Loucy (cell line): ENCODE data around the gene EML1.

ENCODE experiments used
- H2AFZ ChIP-seq: fragments of 200-600 bp; sonication (generic); 2 replicates; pipeline ENCODE4 v1.6.0; 2016; ENCODE audit warnings: antibody characterized with exemption, mild to moderate bottlenecking, low read length, moderate library complexity
- H3F3A ChIP-seq: fragments of 200-600 bp; 2 replicates; pipeline ENCODE4 v1.6.0; 2016; ENCODE audit warnings: antibody characterized with exemption, low read depth, mild to moderate bottlenecking
- H3K27me3 ChIP-seq: fragments of 200-600 bp; sonication (generic); 2 replicates; pipeline ENCODE4 v1.6.1; 2014; ENCODE audit warnings: low read length, mild to moderate bottlenecking; ENCODE audit not compliant: insufficient read depth, poor library complexity, severe bottlenecking
- H3K36me3 ChIP-seq: fragments of 200-600 bp; sonication (generic); 2 replicates; pipeline ENCODE4 v1.6.1; 2016; ENCODE audit warnings: low read length; ENCODE audit not compliant: insufficient read depth
- H3K4me1 ChIP-seq: fragments of 200-600 bp; sonication (generic); 2 replicates; pipeline ENCODE4 v1.5.1; 2014; ENCODE audit warnings: low read length, mild to moderate bottlenecking; ENCODE audit not compliant: insufficient read depth, poor library complexity, severe bottlenecking
- H3K4me2 ChIP-seq: fragments of 200-600 bp; sonication (generic); 2 replicates; pipeline ENCODE4 v1.6.0; 2014; ENCODE audit warnings: antibody characterized with exemption, low read length, low read depth, mild to moderate bottlenecking; ENCODE audit not compliant: poor library complexity, severe bottlenecking
- H3K4me3 ChIP-seq: fragments of 200-600 bp; sonication (generic); 2 replicates; pipeline ENCODE4 v1.5.1; 2014; ENCODE audit warnings: low read length, mild to moderate bottlenecking, mixed read lengths; ENCODE audit not compliant: poor library complexity, severe bottlenecking
- H3K79me2 ChIP-seq: fragments of 200-600 bp; sonication (generic); 2 replicates; pipeline ENCODE4 v1.6.1; 2014; ENCODE audit warnings: low read length; ENCODE audit not compliant: insufficient read depth
- H3K9ac ChIP-seq: fragments of 200-600 bp; sonication (generic); 2 replicates; pipeline ENCODE4 v1.6.0; 2014; ENCODE audit warnings: mild to moderate bottlenecking, low read depth, low read length, moderate library complexity; ENCODE audit not compliant: poor library complexity, severe bottlenecking
- H3K9me2 ChIP-seq: fragments of 200-600 bp; sonication (generic); replicated peaks from 2 replicates; pipeline ENCODE4 v1.6.1; 2016; ENCODE audit warnings: low read depth, low read length, mixed read lengths
- H3K9me3 ChIP-seq: fragments of 200-600 bp; sonication (generic); 2 replicates; pipeline ENCODE4 v1.6.1; 2014; ENCODE audit warnings: mild to moderate bottlenecking, antibody characterized with exemption, low read length, low read depth; ENCODE audit not compliant: insufficient read depth
- H4K20me1 ChIP-seq: fragments of 200-600 bp; sonication (generic); 2 replicates; pipeline ENCODE4 v1.6.0; 2014; ENCODE audit warnings: antibody characterized with exemption, low read length, mild to moderate bottlenecking; ENCODE audit not compliant: insufficient read depth, poor library complexity, severe bottlenecking
- EZH2phosphoT487 ChIP-seq: fragments of 200-600 bp; IDR thresholded peaks from 2 replicates; pipeline ENCODE4 v1.6.1; 2018; ENCODE audit warnings: antibody characterized with exemption, mild to moderate bottlenecking, moderate library complexity, borderline replicate concordance
- TF ChIP-seq, protein P1 (sequence below): fragments of 200-600 bp; sonication (generic); conservative IDR thresholded peaks from 2 replicates; pipeline ENCODE4 v1.5.1; 2014; ENCODE audit warnings: mild to moderate bottlenecking, antibody characterized with exemption, low read length

Gene EML1

GRCh38 chr14:99930420-99931274 is 137.4 kb downstream of the EML1 start:
- Histone ChIP-seq H3K4me1 (no peaks in the 10 kb centered on the region), H3K4me3 (no peak overlapping the region), H3K9ac (no peak overlapping the region), H3K79me2 (no peaks in the 10 kb centered on the region), H3K36me3 (no peaks in the 10 kb centered on the region), H3K27me3 (no peaks in the 10 kb centered on the region), H2AFZ (no peak overlapping the region), H4K20me1 (no peaks in the 10 kb centered on the region), H3K9me2 (no peaks in the 10 kb centered on the region), H3F3A (no peaks in the 10 kb centered on the region), H3K9me3 (no peaks in the 10 kb centered on the region), H3K4me2 (no peak overlapping the region)
- TF ChIP-seq EZH2phosphoT487 = no peak
- TF ChIP-seq, protein P1, sequence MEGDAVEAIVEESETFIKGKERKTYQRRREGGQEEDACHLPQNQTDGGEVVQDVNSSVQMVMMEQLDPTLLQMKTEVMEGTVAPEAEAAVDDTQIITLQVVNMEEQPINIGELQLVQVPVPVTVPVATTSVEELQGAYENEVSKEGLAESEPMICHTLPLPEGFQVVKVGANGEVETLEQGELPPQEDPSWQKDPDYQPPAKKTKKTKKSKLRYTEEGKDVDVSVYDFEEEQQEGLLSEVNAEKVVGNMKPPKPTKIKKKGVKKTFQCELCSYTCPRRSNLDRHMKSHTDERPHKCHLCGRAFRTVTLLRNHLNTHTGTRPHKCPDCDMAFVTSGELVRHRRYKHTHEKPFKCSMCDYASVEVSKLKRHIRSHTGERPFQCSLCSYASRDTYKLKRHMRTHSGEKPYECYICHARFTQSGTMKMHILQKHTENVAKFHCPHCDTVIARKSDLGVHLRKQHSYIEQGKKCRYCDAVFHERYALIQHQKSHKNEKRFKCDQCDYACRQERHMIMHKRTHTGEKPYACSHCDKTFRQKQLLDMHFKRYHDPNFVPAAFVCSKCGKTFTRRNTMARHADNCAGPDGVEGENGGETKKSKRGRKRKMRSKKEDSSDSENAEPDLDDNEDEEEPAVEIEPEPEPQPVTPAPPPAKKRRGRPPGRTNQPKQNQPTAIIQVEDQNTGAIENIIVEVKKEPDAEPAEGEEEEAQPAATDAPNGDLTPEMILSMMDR = no peak

DNA sequence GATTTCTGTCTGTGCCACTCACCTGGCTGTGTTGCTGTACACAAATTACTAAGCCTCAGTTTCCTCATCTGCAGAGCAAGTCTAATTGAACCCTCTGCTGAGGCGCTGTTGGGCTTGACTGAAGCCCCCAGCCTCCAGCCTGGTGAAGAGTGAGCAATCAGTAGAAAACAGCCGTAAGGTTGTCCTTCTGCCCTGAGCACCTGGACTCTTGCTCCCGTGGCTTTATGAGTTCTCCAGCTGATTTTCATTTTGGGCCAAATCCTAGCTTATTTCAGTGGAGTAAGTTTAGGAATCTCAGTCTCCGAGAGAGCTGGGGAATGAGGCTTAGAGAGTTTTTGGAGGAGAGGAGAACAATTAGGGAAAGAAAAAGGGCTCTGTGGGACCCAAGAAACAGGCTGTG is 138.1 kb downstream of the EML1 start:
- Histone ChIP-seq H3K4me1 (no peaks in the 10 kb centered on the region), H4K20me1 (no peaks in the 10 kb centered on the region), H3K9me3 (no peaks in the 10 kb centered on the region), H3K27me3 (no peaks in the 10 kb centered on the region), H3K79me2 (no peaks in the 10 kb centered on the region), H2AFZ (no peak overlapping the region), H3K36me3 (no peaks in the 10 kb centered on the region), H3K4me3 (no peak overlapping the region), H3K9me2 (no peaks in the 10 kb centered on the region), H3K9ac (no peak overlapping the region), H3K4me2 (no peak overlapping the region), H3F3A (no peaks in the 10 kb centered on the region)
- no peak for TF ChIP-seq EZH2phosphoT487
- TF ChIP-seq, protein P1 = no peak

GRCh38 chr14:99936056-99936455 is 142.8 kb downstream of the EML1 start:
- no peak overlapping the region for H2AFZ ChIP-seq
- H4K20me1 ChIP-seq = no peaks in the 10 kb centered on the region
- no peaks in the 10 kb centered on the region for H3K36me3 ChIP-seq
- H3K9me2 ChIP-seq = no peaks in the 10 kb centered on the region
- no peak overlapping the region for H3K9ac ChIP-seq
- no peak overlapping the region for H3K4me2 ChIP-seq
- no peak for TF ChIP-seq EZH2phosphoT487
- TF ChIP-seq, protein P1 = no peak
- H3K4me3 ChIP-seq = no peak overlapping the region
- H3K27me3 ChIP-seq = no peaks in the 10 kb centered on the region
- no peaks in the 10 kb centered on the region for H3K4me1 ChIP-seq
- H3F3A ChIP-seq = no peaks in the 10 kb centered on the region
- no peaks in the 10 kb centered on the region for H3K9me3 ChIP-seq
- no peaks in the 10 kb centered on the region for H3K79me2 ChIP-seq
